IPS-15b (cell line): ENCODE measurements around the gene C6orf132.

Experiments used
- H3K27me3 ChIP-seq: one replicate; pipeline ENCODE4 v1.6.1; 2013; ENCODE audit warnings: low read length; ENCODE audit not compliant: control insufficient read depth, insufficient read depth
- H3K36me3 ChIP-seq: one replicate; pipeline ENCODE4 v1.6.1; 2013; ENCODE audit warnings: low read length; ENCODE audit not compliant: control insufficient read depth, insufficient read depth
- H3K4me1 ChIP-seq: one replicate; pipeline ENCODE4 v1.6.1; 2013; ENCODE audit warnings: mild to moderate bottlenecking, low read length; ENCODE audit not compliant: control insufficient read depth, insufficient read depth
- H3K4me3 ChIP-seq: one replicate; pipeline ENCODE4 v1.5.1; 2013; ENCODE audit warnings: low read depth, low read length
- H3K9ac ChIP-seq: one replicate; pipeline ENCODE4 v1.6.1; 2013; ENCODE audit warnings: low read depth, mild to moderate bottlenecking, low read length
- H3K9me3 ChIP-seq: one replicate; pipeline ENCODE4 v1.6.1; 2013; ENCODE audit warnings: mild to moderate bottlenecking, low read length; ENCODE audit not compliant: control insufficient read depth, insufficient read depth

C6orf132 gene

GRCh38 chr6:42142118-42142835 is at the start of gene C6orf132:
Gene C6orf132 (minus strand): TSS chr6:42142620. CDS start chr6:42142444, 176 bp downstream.
- Histone ChIP-seq H3K4me3 (peak within 1 kb of the TSS; percentile 71), H3K27me3 (no peaks in the 10 kb centered on the region), H3K36me3 (peaks cover 4% of the 10 kb centered on the region), H3K9ac (peak within 1 kb of the TSS; percentile 85), H3K9me3 (no peaks in the 10 kb centered on the region), H3K4me1 (peaks cover 25% of the 10 kb centered on the region)

- Histone ChIP-seq H3K27me3 (no peaks in the 10 kb centered on the region), H3K9me3 (no peaks in the 10 kb centered on the region), H3K36me3 (no peaks in the 10 kb centered on the region), H3K4me3 (no peak overlapping the region), H3K4me1 (peaks cover 7% of the 10 kb centered on the region), H3K9ac (no peak overlapping the region)
Observed at GRCh38 chr6:42190554-42191183, 48.2 kb upstream of the C6orf132 start.

GRCh38 chr6:42188406-42188805 is 46.0 kb upstream of the C6orf132 start:
- Histone ChIP-seq H3K36me3 (no peaks in the 10 kb centered on the region), H3K27me3 (no peaks in the 10 kb centered on the region), H3K4me1 (peaks cover 3% of the 10 kb centered on the region), H3K9me3 (no peaks in the 10 kb centered on the region), H3K9ac (no peak overlapping the region), H3K4me3 (no peak overlapping the region)

GRCh38 chr6:42185597-42185996 is 43.2 kb upstream of the C6orf132 start:
- Histone ChIP-seq H3K36me3 (no peaks in the 10 kb centered on the region), H3K9ac (no peak overlapping the region), H3K9me3 (no peaks in the 10 kb centered on the region), H3K4me3 (no peak overlapping the region), H3K27me3 (no peaks in the 10 kb centered on the region), H3K4me1 (peaks cover 3% of the 10 kb centered on the region)

- no peaks in the 10 kb centered on the region for H3K9me3 ChIP-seq
- peak overlapping the region; percentile 26 for H3K9ac ChIP-seq
- no peaks in the 10 kb centered on the region for H3K36me3 ChIP-seq
- H3K4me3 ChIP-seq: no peak overlapping the region
- H3K4me1 ChIP-seq: peaks cover 3% of the 10 kb centered on the region
- H3K27me3 ChIP-seq: no peaks in the 10 kb centered on the region
Observed at GRCh38 chr6:42184475-42184874, 42.1 kb upstream of the C6orf132 start.

GRCh38 chr6:42182101-42182500 is 39.7 kb upstream of the C6orf132 start:
- H3K4me1 ChIP-seq: peaks cover 10% of the 10 kb centered on the region
- no peaks in the 10 kb centered on the region for H3K36me3 ChIP-seq
- H3K9ac ChIP-seq: no peak overlapping the region
- H3K4me3 ChIP-seq: no peak overlapping the region
- no peaks in the 10 kb centered on the region for H3K9me3 ChIP-seq
- H3K27me3 ChIP-seq: no peaks in the 10 kb centered on the region

- Histone ChIP-seq H3K4me3 (no peak overlapping the region), H3K27me3 (no peaks in the 10 kb centered on the region), H3K9ac (no peak overlapping the region), H3K4me1 (peaks cover 8% of the 10 kb centered on the region), H3K9me3 (no peaks in the 10 kb centered on the region), H3K36me3 (no peaks in the 10 kb centered on the region)
Observed at GRCh38 chr6:42179945-42180313, 37.5 kb upstream of the C6orf132 start.

- Histone ChIP-seq H3K9me3 (no peaks in the 10 kb centered on the region), H3K27me3 (no peaks in the 10 kb centered on the region), H3K4me3 (peak overlapping the region; percentile 87), H3K36me3 (no peaks in the 10 kb centered on the region), H3K9ac (no peak overlapping the region), H3K4me1 (peaks cover 8% of the 10 kb centered on the region)
Observed at GRCh38 chr6:42179261-42179944, 37.0 kb upstream of the C6orf132 start.

- Histone ChIP-seq H3K36me3 (no peaks in the 10 kb centered on the region), H3K4me3 (peak overlapping the region; percentile 87), H3K9ac (peak overlapping the region; percentile 79), H3K9me3 (no peaks in the 10 kb centered on the region), H3K27me3 (no peaks in the 10 kb centered on the region), H3K4me1 (peaks cover 8% of the 10 kb centered on the region)
Observed at GRCh38 chr6:42177514-42178364, 35.3 kb upstream of the C6orf132 start.

- Histone ChIP-seq H3K36me3 (no peaks in the 10 kb centered on the region), H3K9ac (no peak overlapping the region), H3K27me3 (no peaks in the 10 kb centered on the region), H3K9me3 (no peaks in the 10 kb centered on the region), H3K4me3 (peak overlapping the region; percentile 87), H3K4me1 (peaks cover 8% of the 10 kb centered on the region)
Observed at GRCh38 chr6:42176981-42177380, 34.6 kb upstream of the C6orf132 start.

GRCh38 chr6:42175860-42176259 is 33.4 kb upstream of the C6orf132 start:
- no peaks in the 10 kb centered on the region for H3K36me3 ChIP-seq
- H3K9me3 ChIP-seq: no peaks in the 10 kb centered on the region
- H3K27me3 ChIP-seq: no peaks in the 10 kb centered on the region
- no peak overlapping the region for H3K4me3 ChIP-seq
- peaks cover 8% of the 10 kb centered on the region for H3K4me1 ChIP-seq
- H3K9ac ChIP-seq: no peak overlapping the region
